Hepatocyte (in vitro differentiated cells): ENCODE data around the gene RPL35A. TPM values are rescaled to one million over a fixed set of nuclear protein-coding genes. Genes with fewer than 3 reads are reported as not detected.
"Not testable (repeated sequence)": the region's sequence is repeated elsewhere in the genome, so short reads cannot be mapped to it uniquely, and the experiment has no call there.

Experiments
- DNase-seq: peaks from one replicate; pipeline ENCODE4 v3.0.0-alpha.2; 2016; ENCODE audit warnings: low spot score
- H2AFZ ChIP-seq: fragments of 200-600 bp; sonication (generic); 2 replicates; pipeline ENCODE4 v1.6.0; 2016; ENCODE audit warnings: antibody characterized with exemption, mild to moderate bottlenecking
- H3K27ac ChIP-seq: fragments of 200-600 bp; sonication (generic); 2 replicates; pipeline ENCODE4 v1.5.1; 2016; ENCODE audit warnings: mild to moderate bottlenecking
- H3K27me3 ChIP-seq: fragments of 200-600 bp; sonication (generic); 2 replicates; pipeline ENCODE4 v1.6.1; 2016
- H3K36me3 ChIP-seq: fragments of 200-600 bp; sonication (generic); replicated peaks from 2 replicates; pipeline ENCODE4 v1.5.1; 2016; ENCODE audit warnings: low read depth; ENCODE audit not compliant: insufficient read depth
- H3K4me1 ChIP-seq: fragments of 200-600 bp; sonication (generic); 2 replicates; pipeline ENCODE4 v1.5.1; 2016; ENCODE audit warnings: mild to moderate bottlenecking, moderate library complexity; ENCODE audit not compliant: insufficient read depth
- H3K4me2 ChIP-seq: fragments of 200-600 bp; sonication (generic); 2 replicates; pipeline ENCODE4 v1.6.0; 2016
- H3K4me3 ChIP-seq: fragments of 200-600 bp; sonication (generic); 2 replicates; pipeline ENCODE4 v1.5.1; 2016; ENCODE audit warnings: mild to moderate bottlenecking
- H3K79me2 ChIP-seq: fragments of 200-600 bp; sonication (generic); 2 replicates; pipeline ENCODE4 v1.6.0; 2017; ENCODE audit warnings: mild to moderate bottlenecking
- H3K9me2 ChIP-seq: fragments of 200-600 bp; sonication (generic); replicated peaks from 2 replicates; pipeline ENCODE4 v1.6.0; 2017; ENCODE audit warnings: mild to moderate bottlenecking; ENCODE audit not compliant: insufficient read depth
- H3K9me3 ChIP-seq: fragments of 200-600 bp; sonication (generic); 2 replicates; pipeline ENCODE4 v1.5.1; 2016; ENCODE audit warnings: low read depth, mild to moderate bottlenecking
- H4K20me1 ChIP-seq: fragments of 200-600 bp; sonication (generic); 2 replicates; pipeline ENCODE4 v1.6.0; 2016; ENCODE audit warnings: mild to moderate bottlenecking; ENCODE audit not compliant: insufficient read depth, poor library complexity, severe bottlenecking
- EZH2 ChIP-seq: fragments of 200-600 bp; sonication (generic); IDR thresholded peaks from 2 replicates; pipeline ENCODE4 v1.6.1; 2016; ENCODE audit warnings: antibody characterized with exemption, mild to moderate bottlenecking, borderline replicate concordance
- EZH2phosphoT487 ChIP-seq: fragments of 200-600 bp; sonication (generic); IDR thresholded peaks from one replicate; pipeline ENCODE4 v1.6.1; 2018; ENCODE audit warnings: antibody characterized with exemption, mild to moderate bottlenecking, low read depth, moderate library complexity; ENCODE audit not compliant: unreplicated experiment, severe bottlenecking
- WGBS: methylation state at CpG from one replicate; pipeline ENCODE4 v1.1.6; 2016; ENCODE audit warnings: low lambda C conversion rate; ENCODE audit errors: missing lambda C conversion rate; 5-methylcytosine and 5-hydroxymethylcytosine counted together
- polyA plus RNA-seq: library from polyadenylated mRNA; unstranded; fragments of >200 nt; fragmentation: Nextera tagmentation; extraction: Ambion mirVana; gene quantifications from 2 replicates; pipeline ENCODE4 v1.2.1, GENCODE V29; 2016
- total RNA-seq: library from RNA; depleted of rRNA; stranded (reverse); fragments of >200 nt; gene quantifications from 2 replicates; pipeline ENCODE4 v1.2.3, GENCODE V29; 2014
- TF ChIP-seq, protein P1 (sequence below): fragments of 200-600 bp; sonication (generic); IDR thresholded peaks from 2 replicates; pipeline ENCODE4 v1.5.1; 2016; ENCODE audit warnings: antibody characterized with exemption, mild to moderate bottlenecking; ENCODE audit not compliant: poor library complexity

RPL35A gene
- total and polyA plus RNA-seq, 2 experiments from 2014 or later = 715 to 743 TPM

- TF ChIP-seq EZH2 = no peak
- no peak for TF ChIP-seq EZH2phosphoT487
- TF ChIP-seq, protein P1, sequence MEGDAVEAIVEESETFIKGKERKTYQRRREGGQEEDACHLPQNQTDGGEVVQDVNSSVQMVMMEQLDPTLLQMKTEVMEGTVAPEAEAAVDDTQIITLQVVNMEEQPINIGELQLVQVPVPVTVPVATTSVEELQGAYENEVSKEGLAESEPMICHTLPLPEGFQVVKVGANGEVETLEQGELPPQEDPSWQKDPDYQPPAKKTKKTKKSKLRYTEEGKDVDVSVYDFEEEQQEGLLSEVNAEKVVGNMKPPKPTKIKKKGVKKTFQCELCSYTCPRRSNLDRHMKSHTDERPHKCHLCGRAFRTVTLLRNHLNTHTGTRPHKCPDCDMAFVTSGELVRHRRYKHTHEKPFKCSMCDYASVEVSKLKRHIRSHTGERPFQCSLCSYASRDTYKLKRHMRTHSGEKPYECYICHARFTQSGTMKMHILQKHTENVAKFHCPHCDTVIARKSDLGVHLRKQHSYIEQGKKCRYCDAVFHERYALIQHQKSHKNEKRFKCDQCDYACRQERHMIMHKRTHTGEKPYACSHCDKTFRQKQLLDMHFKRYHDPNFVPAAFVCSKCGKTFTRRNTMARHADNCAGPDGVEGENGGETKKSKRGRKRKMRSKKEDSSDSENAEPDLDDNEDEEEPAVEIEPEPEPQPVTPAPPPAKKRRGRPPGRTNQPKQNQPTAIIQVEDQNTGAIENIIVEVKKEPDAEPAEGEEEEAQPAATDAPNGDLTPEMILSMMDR = no peak
- H3K4me3 ChIP-seq = no peak overlapping the region
- H3K9me2 ChIP-seq = no peaks in the 10 kb centered on the region
- H3K79me2 ChIP-seq = peaks cover 18% of the 10 kb centered on the region
- no peaks in the 10 kb centered on the region for H3K36me3 ChIP-seq
- no peak overlapping the region for H2AFZ ChIP-seq
- H3K4me1 ChIP-seq = peaks cover 10% of the 10 kb centered on the region
- no peak overlapping the region for H3K4me2 ChIP-seq
- H3K27ac ChIP-seq = peak overlapping the region; percentile 70
- no peak for DNase-seq
- H4K20me1 ChIP-seq = peaks cover 27% of the 10 kb centered on the region
- 78% methylated on average over 5 of the region's 5 CpGs for WGBS
- H3K9me3 ChIP-seq = no peaks in the 10 kb centered on the region
- H3K27me3 ChIP-seq = no peaks in the 10 kb centered on the region
Measured at GRCh38 chr3:197957790-197958133, 7.8 kb downstream of the RPL35A start.

GRCh38 chr3:197958346-197958745, 8.4 kb downstream of the RPL35A start:
- no peaks in the 10 kb centered on the region for H3K27me3 ChIP-seq
- peaks cover 21% of the 10 kb centered on the region for H4K20me1 ChIP-seq
- no peaks in the 10 kb centered on the region for H3K9me3 ChIP-seq
- H3K27ac ChIP-seq = no peak overlapping the region
- TF ChIP-seq, protein P1 = no peak
- TF ChIP-seq EZH2 (no peak), EZH2phosphoT487 (no peak)
- 87% methylated on average over 4 of the region's 4 CpGs for WGBS
- peaks cover 6% of the 10 kb centered on the region for H3K4me1 ChIP-seq
- H3K79me2 ChIP-seq = peaks cover 12% of the 10 kb centered on the region
- no peak for DNase-seq
- no peaks in the 10 kb centered on the region for H3K9me2 ChIP-seq
- H3K36me3 ChIP-seq = no peaks in the 10 kb centered on the region
- H3K4me3 ChIP-seq = no peak overlapping the region
- no peak overlapping the region for H2AFZ ChIP-seq
- no peak overlapping the region for H3K4me2 ChIP-seq

DNA sequence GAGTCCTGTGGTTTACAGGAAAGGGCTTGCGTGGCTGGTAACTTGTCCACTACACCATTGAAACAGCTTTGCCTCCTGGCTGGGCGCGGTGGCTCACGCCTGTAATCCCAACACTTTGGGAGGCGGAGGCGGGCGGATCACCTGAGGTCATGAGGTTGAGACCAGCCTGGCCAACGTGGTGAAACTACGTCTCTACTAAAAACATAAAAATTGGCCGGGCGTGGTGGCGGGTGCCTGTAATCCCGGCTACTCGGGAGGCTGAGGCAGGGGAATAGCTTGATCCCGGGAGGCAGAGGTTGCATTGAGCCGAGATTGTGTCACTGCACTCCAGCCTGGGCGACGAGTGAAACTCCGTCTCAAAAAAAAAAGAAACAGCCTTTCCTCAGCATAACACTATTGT, 8.9 kb downstream of the RPL35A start:
- H3K36me3 ChIP-seq, H3K79me2 ChIP-seq, H3K27ac ChIP-seq, H3K9me3 ChIP-seq, H3K9me2 ChIP-seq, DNase-seq, H3K27me3 ChIP-seq, H3K4me3 ChIP-seq, H2AFZ ChIP-seq, H3K4me1 ChIP-seq: not testable (repeated sequence)
- peak overlapping the region; percentile 90 for H3K4me2 ChIP-seq
- peaks cover 16% of the 10 kb centered on the region for H4K20me1 ChIP-seq
- WGBS = 97% methylated on average over 19 of the region's 19 CpGs

- Histone ChIP-seq H3K9me2 (no peaks in the 10 kb centered on the region), H4K20me1 (peaks cover 10% of the 10 kb centered on the region), H3K4me2 (peak overlapping the region; percentile 90), H3K9me3 (no peaks in the 10 kb centered on the region), H3K4me1 (peaks cover 5% of the 10 kb centered on the region), H3K36me3 (no peaks in the 10 kb centered on the region), H3K4me3 (peak overlapping the region; percentile 13), H3K27ac (peak overlapping the region; percentile 61), H2AFZ (peak overlapping the region; percentile 67), H3K27me3 (no peaks in the 10 kb centered on the region), H3K79me2 (peaks cover under 1% of the 10 kb centered on the region)
- 66% methylated on average over 6 of the region's 6 CpGs for WGBS
- TF ChIP-seq EZH2phosphoT487 (no peak), EZH2 (no peak)
- TF ChIP-seq, protein P1 = no peak
- no peak for DNase-seq
Measured at GRCh38 chr3:197959500-197959890, 9.5 kb downstream of the RPL35A start.
